ENCODE measurements around the gene CHRNA10. TPM values are rescaled to one million over a fixed set of nuclear protein-coding genes. Genes with fewer than 3 reads are reported as not detected.
"Not testable (repeated sequence)": the region's sequence is repeated elsewhere in the genome, so short reads cannot be mapped to it uniquely, and the experiment has no call there.

CHRNA10 gene
- total and polyA plus RNA-seq, 2 donors (not counting 1 experiment from before 2014, with no cell fraction given) = 2.1 to 4.0 TPM

DNA sequence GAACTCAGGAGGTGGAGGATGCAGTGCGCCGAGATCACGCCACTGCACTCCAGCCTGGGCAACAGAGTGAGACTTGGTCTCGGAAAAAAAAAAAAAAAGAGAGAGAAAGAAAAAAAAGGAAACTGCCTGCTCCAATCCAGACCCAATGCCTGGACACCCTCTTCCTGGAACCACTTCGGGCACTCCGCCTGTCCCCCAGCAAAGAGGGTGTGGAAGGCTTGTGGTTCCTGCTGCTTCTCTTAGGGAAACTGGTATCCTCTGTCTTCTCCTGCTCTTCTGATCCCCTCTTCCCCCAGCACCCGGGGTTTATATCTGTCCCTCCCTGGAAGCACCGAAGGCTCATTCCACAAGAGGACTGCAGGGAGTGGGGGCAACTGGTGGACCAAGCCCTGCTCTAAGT is 12.9 kb downstream of the CHRNA10 start:
- no peaks in the 10 kb centered on the region for H3K36me3 ChIP-seq (replicated peaks in 1 of 2; ENCODE audit: control extremely low read depth in 1 of 2, control insufficient read depth in 1 of 2, extremely low read depth in 1 of 2, insufficient read depth in 2 of 2, low read length in 1 of 2)
- Mint-ChIP-seq H3K4me3 (no peak overlapping the region), H3K27ac (no peak overlapping the region), H3K27me3 (peaks cover 13% of the 10 kb centered on the region), H3K9me3 (ENCODE audit: insufficient read depth) (no peaks in the 10 kb centered on the region), H3K4me1 (no peaks in the 10 kb centered on the region)
- H4K20me1 ChIP-seq (ENCODE audit: control insufficient read depth, insufficient read depth, low read length, poor library complexity, severe bottlenecking) = no peaks in the 10 kb centered on the region
- DNase-seq (no peak), ATAC-seq (ENCODE audit: low read depth) (no peak)
- H3K9me3 ChIP-seq (ENCODE audit: control extremely low read depth in 1 of 3, control insufficient read depth in 2 of 3, insufficient read depth in 1 of 3, low read length in 2 of 3) = no peaks in the 10 kb centered on the region
- H3K9ac ChIP-seq (ENCODE audit: low read length) = no peak overlapping the region
- CTCF ChIA-PET = no interaction called here
- H3K4me3 ChIP-seq (ENCODE audit: control extremely low read depth in 1 of 5, extremely low read depth in 1 of 5, insufficient read depth in 1 of 5, low read depth in 2 of 5, low read length in 4 of 5) = no peak overlapping the region
- H3K4me1 ChIP-seq (ENCODE audit: control insufficient read depth in 2 of 2, insufficient read depth in 2 of 2, low read length in 2 of 2) = no peaks in the 10 kb centered on the region
- no peak overlapping the region for H2AFZ ChIP-seq (ENCODE audit: insufficient read depth, low read depth, low read length, poor library complexity, severe bottlenecking)
- no peaks in the 10 kb centered on the region for H3K79me2 ChIP-seq (ENCODE audit: control insufficient read depth, insufficient read depth, low read length)
- intact Hi-C loops (cut with micrococcal nuclease) = no loop called here
- WGBS (ENCODE audit: insufficient coverage) = 96% methylated on average over 4 of the region's 8 CpGs
- H3K4me2 ChIP-seq (replicated peaks; ENCODE audit: low read depth, low read length, poor library complexity, severe bottlenecking) = no peak overlapping the region
- H3K27me3 ChIP-seq (replicated peaks in 1 of 4; ENCODE audit: control extremely low read depth in 1 of 4, control insufficient read depth in 3 of 4, insufficient read depth in 4 of 4, low read length in 3 of 4) = peaks cover 0 to 3% (median 0%) of the 10 kb centered on the region in 4 experiments
- POLR2A ChIA-PET = no interaction called here
- H3K27ac ChIP-seq (ENCODE audit: low read length in 2 of 2) = no peak overlapping the region
- TF ChIP-seq EZH2 (IDR thresholded peaks at IDR 0.05; ENCODE audit: borderline replicate concordance, insufficient read depth, low read depth, low read length, poor library complexity, severe bottlenecking) (no peak), CTCF (IDR thresholded peaks at IDR 0.05) (no peak)

- intact Hi-C loops (cut with micrococcal nuclease); H3K4me1 Mint-ChIP-seq; H3K27ac Mint-ChIP-seq: not testable (repeated sequence)
Measured at GRCh38 chr11:3657331-3657730, 13.9 kb downstream of the CHRNA10 start.

More at GRCh38 chr11:3657331-3657730, 13.9 kb downstream of the CHRNA10 start:
- DNase-seq; H2AFZ ChIP-seq (ENCODE audit: insufficient read depth, low read depth, low read length, poor library complexity, severe bottlenecking); H3K36me3 ChIP-seq (replicated peaks in 1 of 2; ENCODE audit: control extremely low read depth in 1 of 2, control insufficient read depth in 1 of 2, extremely low read depth in 1 of 2, insufficient read depth in 2 of 2, low read length in 1 of 2); H3K9me3 ChIP-seq (ENCODE audit: control extremely low read depth in 1 of 3, control insufficient read depth in 2 of 3, insufficient read depth in 1 of 3, low read length in 2 of 3); H3K9ac ChIP-seq (ENCODE audit: low read length); H3K9me3 Mint-ChIP-seq (ENCODE audit: insufficient read depth); CTCF ChIA-PET; POLR2A ChIA-PET; H3K4me3 Mint-ChIP-seq; H3K27ac ChIP-seq (ENCODE audit: low read length in 2 of 2); H3K27me3 ChIP-seq (replicated peaks in 1 of 4; ENCODE audit: control extremely low read depth in 1 of 4, control insufficient read depth in 3 of 4, insufficient read depth in 4 of 4, low read length in 3 of 4); H3K79me2 ChIP-seq (ENCODE audit: control insufficient read depth, insufficient read depth, low read length); ATAC-seq (ENCODE audit: low read depth); H3K4me2 ChIP-seq (replicated peaks; ENCODE audit: low read depth, low read length, poor library complexity, severe bottlenecking); H3K4me1 ChIP-seq (ENCODE audit: control insufficient read depth in 2 of 2, insufficient read depth in 2 of 2, low read length in 2 of 2); H4K20me1 ChIP-seq (ENCODE audit: control insufficient read depth, insufficient read depth, low read length, poor library complexity, severe bottlenecking); H3K4me3 ChIP-seq (ENCODE audit: control extremely low read depth in 1 of 5, extremely low read depth in 1 of 5, insufficient read depth in 1 of 5, low read depth in 2 of 5, low read length in 4 of 5): not testable (repeated sequence)
- WGBS (ENCODE audit: insufficient coverage) = 100% methylated on average over 3 of the region's 5 CpGs
- H3K27me3 Mint-ChIP-seq = peaks cover 13% of the 10 kb centered on the region

Measured in B cell (primary cell).